ENCODE measurements around the gene SRSF8.
A peak's percentile ranks its signal among the peaks of the same experiment; 100 is the strongest.

The SRSF8 gene

GRCh38 chr11:95067841-95068219 is 1.1 kb downstream of the SRSF8 start:
- DNase-seq (ENCODE audit: low read depth in 1 of 2, low spot score in 1 of 2), result no peak

GRCh38 chr11:95068549-95068948 is 1.8 kb downstream of the SRSF8 start:
- peak in 1 of 2 donors; percentile 67 for DNase-seq (ENCODE audit: low read depth in 1 of 2, low spot score in 1 of 2)

GRCh38 chr11:95070471-95070870 is 3.8 kb downstream of the SRSF8 start:
- no peak for DNase-seq (ENCODE audit: low read depth in 1 of 2, low spot score in 1 of 2)

- no peak for DNase-seq (ENCODE audit: low read depth in 1 of 2, low spot score in 1 of 2)
These were observed 6.2 kb downstream of the SRSF8 start for GRCh38 chr11:95072948-95073347.

- no peak for DNase-seq (ENCODE audit: low read depth in 1 of 2, low spot score in 1 of 2)
These were observed 8.3 kb downstream of the SRSF8 start for GRCh38 chr11:95074792-95075563.

- DNase-seq (ENCODE audit: low read depth in 1 of 2, low spot score in 1 of 2), result no peak
These were observed 9.7 kb downstream of the SRSF8 start for GRCh38 chr11:95076416-95076815.

- no peak for DNase-seq (ENCODE audit: low read depth in 1 of 2, low spot score in 1 of 2)
These were observed 10.3 kb downstream of the SRSF8 start for GRCh38 chr11:95076981-95077380.

GRCh38 chr11:95078526-95078925 is 11.8 kb downstream of the SRSF8 start:
- DNase-seq (ENCODE audit: low read depth in 1 of 2, low spot score in 1 of 2), result no peak

- DNase-seq (ENCODE audit: low read depth in 1 of 2, low spot score in 1 of 2), result no peak
These were observed 14.3 kb downstream of the SRSF8 start for GRCh38 chr11:95081010-95081409.

GRCh38 chr11:95081412-95081811 is 14.7 kb downstream of the SRSF8 start:
- DNase-seq (ENCODE audit: low read depth in 1 of 2, low spot score in 1 of 2), result no peak

- no peak for DNase-seq (ENCODE audit: low read depth in 1 of 2, low spot score in 1 of 2)
These were observed 15.9 kb downstream of the SRSF8 start for GRCh38 chr11:95082576-95083001.

GRCh38 chr11:95084509-95084908 is 17.8 kb downstream of the SRSF8 start:
- peak in 1 of 2 donors; percentile 63 for DNase-seq (ENCODE audit: low read depth in 1 of 2, low spot score in 1 of 2)

GRCh38 chr11:95085117-95085816 is 18.5 kb downstream of the SRSF8 start:
- DNase-seq (ENCODE audit: low read depth in 1 of 2, low spot score in 1 of 2), result no peak

GRCh38 chr11:95086151-95086550 is 19.4 kb downstream of the SRSF8 start:
- no peak for DNase-seq (ENCODE audit: low read depth in 1 of 2, low spot score in 1 of 2)

- DNase-seq (ENCODE audit: low read depth in 1 of 2, low spot score in 1 of 2), result no peak
These were observed 20.3 kb downstream of the SRSF8 start for GRCh38 chr11:95086836-95087570.

- no peak for DNase-seq (ENCODE audit: low read depth in 1 of 2, low spot score in 1 of 2)
These were observed 22.4 kb downstream of the SRSF8 start for GRCh38 chr11:95088946-95089619.

- DNase-seq (ENCODE audit: low read depth in 1 of 2, low spot score in 1 of 2), result peak; percentile 73 to 75
These were observed 23.2 kb downstream of the SRSF8 start, which contains the start of gene ENDOD1 for GRCh38 chr11:95089620-95090542. TSS of gene ENDOD1 (plus strand) at chr11:95089846. CDS start at chr11:95089928, 82 bp downstream.

GRCh38 chr11:95091663-95092180 is 25.0 kb downstream of the SRSF8 start:
- DNase-seq (ENCODE audit: low read depth in 1 of 2, low spot score in 1 of 2), result no peak

- peak in 1 of 2 donors; percentile 19 for DNase-seq (ENCODE audit: low read depth in 1 of 2, low spot score in 1 of 2)
These were observed 26.0 kb downstream of the SRSF8 start for GRCh38 chr11:95092549-95093324.

Data from activated CD4-positive, alpha-beta T cell treated with anti-CD3 and anti-CD28 coated beads, Interleukin-2, amount 50 U/mL, for 24 hours (primary cell).